Stimulated activated CD8-positive, alpha-beta memory T cell treated with anti-CD3 and anti-CD28 coated beads, Interleukin-2, amount 100 ng/mL, for 48 hours (primary cell): ENCODE results near the gene PSG2.
"Not testable (repeated sequence)": the region's sequence is repeated elsewhere in the genome, so short reads cannot be mapped to it uniquely, and the experiment has no call there.

Source experiments
- DNase-seq, 2 donors: peaks; one replicate each; pipeline ENCODE4 v3.0.0-alpha.2; 2020; ENCODE audit warnings: low read depth in 2 of 2

Gene PSG2

GRCh38 chr19:43077881-43078280, 4.6 kb downstream of the PSG2 start:
- DNase-seq = not testable (repeated sequence)

- DNase-seq = not testable (repeated sequence)
Observed at GRCh38 chr19:43062418-43062817, 20.1 kb downstream of the PSG2 start.

GRCh38 chr19:43061326-43061725, 21.2 kb downstream of the PSG2 start:
- not testable (repeated sequence) for DNase-seq

- DNase-seq = not testable (repeated sequence)
Observed at GRCh38 chr19:43060254-43060653, 22.2 kb downstream of the PSG2 start.

- DNase-seq = not testable (repeated sequence)
Observed at GRCh38 chr19:43059482-43059881, 23.0 kb downstream of the PSG2 start.

GRCh38 chr19:43058440-43058839, 24.1 kb downstream of the PSG2 start:
- DNase-seq = not testable (repeated sequence)

GRCh38 chr19:43047966-43048365, 34.5 kb downstream of the PSG2 start:
- not testable (repeated sequence) for DNase-seq

- DNase-seq = not testable (repeated sequence)
Observed at GRCh38 chr19:43046578-43046977, 35.9 kb downstream of the PSG2 start.

GRCh38 chr19:43043492-43044180, 38.9 kb downstream of the PSG2 start:
- not testable (repeated sequence) for DNase-seq

- not testable (repeated sequence) for DNase-seq
Observed at GRCh38 chr19:43031645-43032044, 50.9 kb downstream of the PSG2 start.

GRCh38 chr19:43028866-43029265, 53.6 kb downstream of the PSG2 start:
- no peak for DNase-seq

- DNase-seq = not testable (repeated sequence)
Observed at GRCh38 chr19:43027985-43028384, 54.5 kb downstream of the PSG2 start.

- not testable (repeated sequence) for DNase-seq
Observed at GRCh38 chr19:43027061-43027460, 55.4 kb downstream of the PSG2 start.

GRCh38 chr19:43026369-43026768, 56.1 kb downstream of the PSG2 start, which contains the start of gene PSG11:
TSS of gene PSG11 (minus strand) at chr19:43026469. CDS start at chr19:43026372, 97 bp downstream.
- not testable (repeated sequence) for DNase-seq

- not testable (repeated sequence) for DNase-seq
Observed at GRCh38 chr19:43022098-43022497, 60.4 kb downstream of the PSG2 start.

- not testable (repeated sequence) for DNase-seq
Observed at GRCh38 chr19:43021629-43022028, 60.9 kb downstream of the PSG2 start.

GRCh38 chr19:43019588-43019987, 62.9 kb downstream of the PSG2 start:
- DNase-seq = not testable (repeated sequence)
